ENCODE data around the gene ERBB4. TPM values are rescaled to one million over a fixed set of nuclear protein-coding genes. Genes with fewer than 3 reads are reported as not detected.

The ERBB4 gene
- total and polyA plus RNA-seq, 2 of the 8 experiments (the other 6 are each of a cell fraction or from before 2014, with no cell fraction given) = 0.34 to 1.3 TPM

DNA sequence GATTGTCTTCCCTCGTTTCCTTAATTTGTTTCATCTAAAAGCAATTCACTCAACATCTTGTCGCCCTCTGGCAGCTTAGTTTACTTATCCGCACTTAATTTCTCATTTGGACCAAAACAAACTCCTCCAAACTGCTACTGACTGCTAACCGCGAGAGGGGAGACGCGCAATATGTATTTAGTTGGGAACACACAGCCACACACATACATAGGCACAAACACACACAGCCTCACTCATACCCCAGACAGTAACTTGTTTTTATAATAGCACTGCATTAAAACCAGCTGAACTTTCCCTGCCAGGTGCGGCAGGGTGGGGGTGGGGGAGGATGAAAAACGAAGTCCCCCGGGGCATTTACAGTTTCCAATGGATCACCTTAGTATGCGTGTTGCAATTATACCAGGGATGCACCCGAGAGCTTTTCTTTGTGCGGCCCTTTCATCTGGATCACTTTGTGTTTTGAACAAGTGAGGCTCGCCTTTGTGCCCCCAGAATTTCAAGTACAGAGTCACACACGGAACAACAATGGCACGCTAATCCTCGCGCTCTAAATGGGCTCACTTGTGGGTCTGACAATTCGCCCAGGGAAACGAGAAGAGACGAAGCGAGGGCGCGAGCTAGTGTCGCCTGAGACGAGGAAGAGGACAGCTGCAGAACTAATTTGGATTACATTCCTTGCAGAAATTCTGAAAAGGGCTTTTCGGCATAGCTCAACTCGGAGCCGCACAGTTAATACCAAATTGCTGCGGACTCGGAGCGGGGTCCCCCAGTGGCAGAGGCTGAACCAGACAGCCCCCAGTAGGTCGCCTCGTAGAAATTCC lies 2.4 kb downstream of the ERBB4 start (continued):
- TF ChIP-seq, protein P1, sequence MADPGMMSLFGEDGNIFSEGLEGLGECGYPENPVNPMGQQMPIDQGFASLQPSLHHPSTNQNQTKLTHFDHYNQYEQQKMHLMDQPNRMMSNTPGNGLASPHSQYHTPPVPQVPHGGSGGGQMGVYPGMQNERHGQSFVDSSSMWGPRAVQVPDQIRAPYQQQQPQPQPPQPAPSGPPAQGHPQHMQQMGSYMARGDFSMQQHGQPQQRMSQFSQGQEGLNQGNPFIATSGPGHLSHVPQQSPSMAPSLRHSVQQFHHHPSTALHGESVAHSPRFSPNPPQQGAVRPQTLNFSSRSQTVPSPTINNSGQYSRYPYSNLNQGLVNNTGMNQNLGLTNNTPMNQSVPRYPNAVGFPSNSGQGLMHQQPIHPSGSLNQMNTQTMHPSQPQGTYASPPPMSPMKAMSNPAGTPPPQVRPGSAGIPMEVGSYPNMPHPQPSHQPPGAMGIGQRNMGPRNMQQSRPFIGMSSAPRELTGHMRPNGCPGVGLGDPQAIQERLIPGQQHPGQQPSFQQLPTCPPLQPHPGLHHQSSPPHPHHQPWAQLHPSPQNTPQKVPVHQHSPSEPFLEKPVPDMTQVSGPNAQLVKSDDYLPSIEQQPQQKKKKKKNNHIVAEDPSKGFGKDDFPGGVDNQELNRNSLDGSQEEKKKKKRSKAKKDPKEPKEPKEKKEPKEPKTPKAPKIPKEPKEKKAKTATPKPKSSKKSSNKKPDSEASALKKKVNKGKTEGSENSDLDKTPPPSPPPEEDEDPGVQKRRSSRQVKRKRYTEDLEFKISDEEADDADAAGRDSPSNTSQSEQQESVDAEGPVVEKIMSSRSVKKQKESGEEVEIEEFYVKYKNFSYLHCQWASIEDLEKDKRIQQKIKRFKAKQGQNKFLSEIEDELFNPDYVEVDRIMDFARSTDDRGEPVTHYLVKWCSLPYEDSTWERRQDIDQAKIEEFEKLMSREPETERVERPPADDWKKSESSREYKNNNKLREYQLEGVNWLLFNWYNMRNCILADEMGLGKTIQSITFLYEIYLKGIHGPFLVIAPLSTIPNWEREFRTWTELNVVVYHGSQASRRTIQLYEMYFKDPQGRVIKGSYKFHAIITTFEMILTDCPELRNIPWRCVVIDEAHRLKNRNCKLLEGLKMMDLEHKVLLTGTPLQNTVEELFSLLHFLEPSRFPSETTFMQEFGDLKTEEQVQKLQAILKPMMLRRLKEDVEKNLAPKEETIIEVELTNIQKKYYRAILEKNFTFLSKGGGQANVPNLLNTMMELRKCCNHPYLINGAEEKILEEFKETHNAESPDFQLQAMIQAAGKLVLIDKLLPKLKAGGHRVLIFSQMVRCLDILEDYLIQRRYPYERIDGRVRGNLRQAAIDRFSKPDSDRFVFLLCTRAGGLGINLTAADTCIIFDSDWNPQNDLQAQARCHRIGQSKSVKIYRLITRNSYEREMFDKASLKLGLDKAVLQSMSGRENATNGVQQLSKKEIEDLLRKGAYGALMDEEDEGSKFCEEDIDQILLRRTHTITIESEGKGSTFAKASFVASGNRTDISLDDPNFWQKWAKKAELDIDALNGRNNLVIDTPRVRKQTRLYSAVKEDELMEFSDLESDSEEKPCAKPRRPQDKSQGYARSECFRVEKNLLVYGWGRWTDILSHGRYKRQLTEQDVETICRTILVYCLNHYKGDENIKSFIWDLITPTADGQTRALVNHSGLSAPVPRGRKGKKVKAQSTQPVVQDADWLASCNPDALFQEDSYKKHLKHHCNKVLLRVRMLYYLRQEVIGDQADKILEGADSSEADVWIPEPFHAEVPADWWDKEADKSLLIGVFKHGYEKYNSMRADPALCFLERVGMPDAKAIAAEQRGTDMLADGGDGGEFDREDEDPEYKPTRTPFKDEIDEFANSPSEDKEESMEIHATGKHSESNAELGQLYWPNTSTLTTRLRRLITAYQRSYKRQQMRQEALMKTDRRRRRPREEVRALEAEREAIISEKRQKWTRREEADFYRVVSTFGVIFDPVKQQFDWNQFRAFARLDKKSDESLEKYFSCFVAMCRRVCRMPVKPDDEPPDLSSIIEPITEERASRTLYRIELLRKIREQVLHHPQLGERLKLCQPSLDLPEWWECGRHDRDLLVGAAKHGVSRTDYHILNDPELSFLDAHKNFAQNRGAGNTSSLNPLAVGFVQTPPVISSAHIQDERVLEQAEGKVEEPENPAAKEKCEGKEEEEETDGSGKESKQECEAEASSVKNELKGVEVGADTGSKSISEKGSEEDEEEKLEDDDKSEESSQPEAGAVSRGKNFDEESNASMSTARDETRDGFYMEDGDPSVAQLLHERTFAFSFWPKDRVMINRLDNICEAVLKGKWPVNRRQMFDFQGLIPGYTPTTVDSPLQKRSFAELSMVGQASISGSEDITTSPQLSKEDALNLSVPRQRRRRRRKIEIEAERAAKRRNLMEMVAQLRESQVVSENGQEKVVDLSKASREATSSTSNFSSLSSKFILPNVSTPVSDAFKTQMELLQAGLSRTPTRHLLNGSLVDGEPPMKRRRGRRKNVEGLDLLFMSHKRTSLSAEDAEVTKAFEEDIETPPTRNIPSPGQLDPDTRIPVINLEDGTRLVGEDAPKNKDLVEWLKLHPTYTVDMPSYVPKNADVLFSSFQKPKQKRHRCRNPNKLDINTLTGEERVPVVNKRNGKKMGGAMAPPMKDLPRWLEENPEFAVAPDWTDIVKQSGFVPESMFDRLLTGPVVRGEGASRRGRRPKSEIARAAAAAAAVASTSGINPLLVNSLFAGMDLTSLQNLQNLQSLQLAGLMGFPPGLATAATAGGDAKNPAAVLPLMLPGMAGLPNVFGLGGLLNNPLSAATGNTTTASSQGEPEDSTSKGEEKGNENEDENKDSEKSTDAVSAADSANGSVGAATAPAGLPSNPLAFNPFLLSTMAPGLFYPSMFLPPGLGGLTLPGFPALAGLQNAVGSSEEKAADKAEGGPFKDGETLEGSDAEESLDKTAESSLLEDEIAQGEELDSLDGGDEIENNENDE (IDR thresholded peaks at IDR 0.05; ENCODE audit: insufficient replicate concordance, low read length) = peak; percentile 42
- TF ChIP-seq KDM1A (IDR thresholded peaks at IDR 0.05; ENCODE audit: borderline replicate concordance, low read length) = 0 out of 2 replicates have a peak, but pooled peaks have one; percentile 7
- TF ChIP-seq EZH2 (IDR thresholded peaks at IDR 0.05; ENCODE audit: low read depth, low read length, severe bottlenecking) = peak; percentile 15
- TF ChIP-seq HDAC6 (IDR thresholded peaks at IDR 0.05; ENCODE audit: low read depth, low read length) = no peak
- TF ChIP-seq POLR2A (IDR thresholded peaks at IDR 0.05; ENCODE audit: control extremely low read depth in 1 of 2, low read depth in 2 of 2, low read length in 2 of 2) = no peak
- TF ChIP-seq JUND (IDR thresholded peaks at IDR 0.05; ENCODE audit: low read length) = no peak
- TF ChIP-seq, protein P2, sequence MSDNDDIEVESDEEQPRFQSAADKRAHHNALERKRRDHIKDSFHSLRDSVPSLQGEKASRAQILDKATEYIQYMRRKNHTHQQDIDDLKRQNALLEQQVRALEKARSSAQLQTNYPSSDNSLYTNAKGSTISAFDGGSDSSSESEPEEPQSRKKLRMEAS (IDR thresholded peaks at IDR 0.05) = no peak
- TF ChIP-seq ASH2L (IDR thresholded peaks at IDR 0.05; ENCODE audit: low read length) = peak; percentile 47
- TF ChIP-seq CBX8 (IDR thresholded peaks at IDR 0.05; ENCODE audit: borderline replicate concordance, low read depth, low read length) = no peak
- TF ChIP-seq SUZ12 (IDR thresholded peaks at IDR 0.05; ENCODE audit: low read length) = peak; percentile 33
